Keratinocyte (primary cell): ENCODE data around the gene ATP11A. TPM values are rescaled to one million over a fixed set of nuclear protein-coding genes. Genes with fewer than 3 reads are reported as not detected.

Experiments used
- DNase-seq: peaks from one replicate; pipeline ENCODE4 v3.0.0-alpha.2; 2011; ENCODE audit warnings: low read depth, missing footprints, low spot score
- FAIRE-seq: peaks from 2 replicates; lab custom pipeline; 2011; peaks lifted over from hg19 to GRCh38; lab: Jason Lieb, UNC
- H2AFZ ChIP-seq: 2 replicates; pipeline ENCODE4 v1.6.0; 2012; ENCODE audit warnings: low read length, control low read depth, inconsistent platforms; ENCODE audit not compliant: control insufficient read depth
- H3K27ac ChIP-seq: 2 replicates; pipeline ENCODE4 v1.5.1; 2011; ENCODE audit warnings: low read length; ENCODE audit not compliant: control insufficient read depth, insufficient read depth
- H3K27me3 ChIP-seq: 3 replicates; pipeline ENCODE4 v1.6.0; 2011; ENCODE audit warnings: low read length; ENCODE audit not compliant: control insufficient read depth, insufficient read depth; ENCODE audit errors: extremely low read depth
- H3K36me3 ChIP-seq, 2 experiments: 2 replicates in 1 of 2; 3 replicates in 1 of 2; pipeline ENCODE4 v1.5.1; 2011; ENCODE audit warnings: low read length in 2 of 2, mild to moderate bottlenecking in 1 of 2; ENCODE audit not compliant: control insufficient read depth in 2 of 2, insufficient read depth in 2 of 2; ENCODE audit errors: extremely low read depth in 1 of 2
- H3K4me1 ChIP-seq: 3 replicates; pipeline ENCODE4 v1.5.1; 2011; ENCODE audit warnings: low read length; ENCODE audit not compliant: control insufficient read depth, insufficient read depth; ENCODE audit errors: extremely low read depth
- H3K4me2 ChIP-seq: 3 replicates; pipeline ENCODE4 v1.6.0; 2011; ENCODE audit warnings: low read depth, low read length; ENCODE audit not compliant: control insufficient read depth, insufficient read depth; ENCODE audit errors: extremely low read depth
- H3K4me3 ChIP-seq, 3 experiments: fragments of 200-600 bp in 1 of 3; sonication (generic) in 1 of 3; 2 replicates in 2 of 3; 3 replicates in 1 of 3; pipeline ENCODE4 v1.5.1; 2011 to 2016; ENCODE audit warnings: low read length in 3 of 3, mild to moderate bottlenecking in 3 of 3, control low read depth in 2 of 3, inconsistent platforms in 1 of 3, low read depth in 1 of 3, mixed read lengths in 1 of 3, mixed run types in 1 of 3, moderate library complexity in 1 of 3; ENCODE audit not compliant: control insufficient read depth in 2 of 3, insufficient read depth in 2 of 3; ENCODE audit errors: extremely low read depth in 1 of 3
- H3K79me2 ChIP-seq: 2 replicates; pipeline ENCODE4 v1.6.0; 2012; ENCODE audit warnings: low read length; ENCODE audit not compliant: control insufficient read depth, insufficient read depth
- H3K9ac ChIP-seq: 3 replicates; pipeline ENCODE4 v1.6.0; 2011; ENCODE audit warnings: low read length; ENCODE audit not compliant: control insufficient read depth, insufficient read depth; ENCODE audit errors: extremely low read depth
- H3K9me1 ChIP-seq: 3 replicates; pipeline ENCODE4 v1.6.0; 2011; ENCODE audit warnings: low read length; ENCODE audit not compliant: control insufficient read depth, insufficient read depth; ENCODE audit errors: extremely low read depth
- H3K9me3 ChIP-seq: 2 replicates; pipeline ENCODE4 v1.5.1; 2012; ENCODE audit warnings: low read depth, low read length; ENCODE audit not compliant: control insufficient read depth
- H4K20me1 ChIP-seq: 3 replicates; pipeline ENCODE4 v1.6.0; 2011; ENCODE audit warnings: low read length; ENCODE audit not compliant: control insufficient read depth, insufficient read depth; ENCODE audit errors: extremely low read depth
- EZH2 ChIP-seq: IDR thresholded peaks from one replicate; pipeline ENCODE4 v1.6.1; 2012; ENCODE audit warnings: inconsistent platforms, mild to moderate bottlenecking, low read length, moderate library complexity
- dilution Hi-C: fragments of 300-500 bp; cut with MboI; formaldehyde crosslinking; loops from one replicate; pipeline ENCODE4 v1.7.0; 2020; ENCODE audit warnings: low sequenced_read_pairs; ENCODE audit not compliant: extremely low pct_ligation_motif_present
- polyA plus RNA-seq, 5 experiments: library from polyadenylated mRNA; depleted of rRNA in 3 of 5; stranded (reverse) in 3 of 5; stranded (forward) in 1 of 5; unstranded in 1 of 5; fragments of >200 nt; gene quantifications; 1 replicate in 1 of 5; 2 replicates in 3 of 5; 3 replicates in 1 of 5; pipeline versions ENCODE4 v1.2.1 to v1.2.3, GENCODE V29; 2011 to 2012; ENCODE audit warnings: missing spikeins in 2 of 5, low read depth in 1 of 5, low replicate concordance in 1 of 5
- TF ChIP-seq, protein P1 (sequence below), 3 experiments: IDR thresholded peaks in 1 of 3; conservative IDR thresholded peaks in 1 of 3; optimal IDR thresholded peaks in 1 of 3; 2 replicates in 2 of 3; 3 replicates in 1 of 3; pipeline versions ENCODE3 to v1.5.1; 2011; ENCODE audit warnings: low read length in 3 of 3, mild to moderate bottlenecking in 3 of 3, moderate library complexity in 2 of 3, control low read depth in 1 of 3, inconsistent platforms in 1 of 3; ENCODE audit not compliant: insufficient read depth in 2 of 3; ENCODE audit errors: extremely low read depth in 1 of 3

Gene ATP11A
- polyA plus RNA-seq, 1 donor (not counting 4 experiments of a cell fraction or from before 2014, with no cell fraction given), result 4.3 TPM

- DNase-seq, result no peak
- no peak for FAIRE-seq
- Histone ChIP-seq H3K9ac (no peak overlapping the region), H3K36me3 (no peaks in the 10 kb centered on the region), H2AFZ (no peak overlapping the region), H3K4me1 (peaks cover 14% of the 10 kb centered on the region), H3K4me2 (no peak overlapping the region), H3K27ac (no peak overlapping the region), H3K79me2 (no peaks in the 10 kb centered on the region), H3K9me3 (no peaks in the 10 kb centered on the region), H3K4me3 (no peak overlapping the region), H3K27me3 (no peaks in the 10 kb centered on the region), H4K20me1 (no peaks in the 10 kb centered on the region), H3K9me1 (no peaks in the 10 kb centered on the region)
- no peak for TF ChIP-seq EZH2
- TF ChIP-seq, protein P1, sequence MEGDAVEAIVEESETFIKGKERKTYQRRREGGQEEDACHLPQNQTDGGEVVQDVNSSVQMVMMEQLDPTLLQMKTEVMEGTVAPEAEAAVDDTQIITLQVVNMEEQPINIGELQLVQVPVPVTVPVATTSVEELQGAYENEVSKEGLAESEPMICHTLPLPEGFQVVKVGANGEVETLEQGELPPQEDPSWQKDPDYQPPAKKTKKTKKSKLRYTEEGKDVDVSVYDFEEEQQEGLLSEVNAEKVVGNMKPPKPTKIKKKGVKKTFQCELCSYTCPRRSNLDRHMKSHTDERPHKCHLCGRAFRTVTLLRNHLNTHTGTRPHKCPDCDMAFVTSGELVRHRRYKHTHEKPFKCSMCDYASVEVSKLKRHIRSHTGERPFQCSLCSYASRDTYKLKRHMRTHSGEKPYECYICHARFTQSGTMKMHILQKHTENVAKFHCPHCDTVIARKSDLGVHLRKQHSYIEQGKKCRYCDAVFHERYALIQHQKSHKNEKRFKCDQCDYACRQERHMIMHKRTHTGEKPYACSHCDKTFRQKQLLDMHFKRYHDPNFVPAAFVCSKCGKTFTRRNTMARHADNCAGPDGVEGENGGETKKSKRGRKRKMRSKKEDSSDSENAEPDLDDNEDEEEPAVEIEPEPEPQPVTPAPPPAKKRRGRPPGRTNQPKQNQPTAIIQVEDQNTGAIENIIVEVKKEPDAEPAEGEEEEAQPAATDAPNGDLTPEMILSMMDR (optimal IDR thresholded peaks at IDR 0.05 in 1 of 3, IDR thresholded peaks at IDR 0.05 in 1 of 3, conservative IDR thresholded peaks at IDR 0.05 in 1 of 3; ENCODE audit: extremely low read depth in 1 of 3, insufficient read depth in 2 of 3, low read length in 3 of 3), result no peak
- dilution Hi-C loops, result no loop called here
These were observed 36.8 kb upstream of the ATP11A start for GRCh38 chr13:112653071-112653470.

GRCh38 chr13:112655913-112656312 is 33.9 kb upstream of the ATP11A start:
- H3K9me1 ChIP-seq, result no peaks in the 10 kb centered on the region
- no peaks in the 10 kb centered on the region for H3K27me3 ChIP-seq
- H4K20me1 ChIP-seq, result no peaks in the 10 kb centered on the region
- H3K79me2 ChIP-seq, result no peaks in the 10 kb centered on the region
- FAIRE-seq (no peak), DNase-seq (no peak)
- no peaks in the 10 kb centered on the region for H3K9me3 ChIP-seq
- H3K9ac ChIP-seq, result no peak overlapping the region
- no peak overlapping the region for H3K27ac ChIP-seq
- no peak overlapping the region for H3K4me2 ChIP-seq
- no peaks in the 10 kb centered on the region for H3K36me3 ChIP-seq
- H2AFZ ChIP-seq, result no peak overlapping the region
- dilution Hi-C loops, result no loop called here
- H3K4me1 ChIP-seq, result peaks cover 25% of the 10 kb centered on the region
- TF ChIP-seq, protein P1 (optimal IDR thresholded peaks at IDR 0.05 in 1 of 3, IDR thresholded peaks at IDR 0.05 in 1 of 3, conservative IDR thresholded peaks at IDR 0.05 in 1 of 3; ENCODE audit: extremely low read depth in 1 of 3, insufficient read depth in 2 of 3, low read length in 3 of 3), result no peak
- no peak for TF ChIP-seq EZH2
- H3K4me3 ChIP-seq, result no peak overlapping the region
